Inflammatory macrophage treated with lipopolysaccharide for 1 hour (primary cell): ENCODE measurements around the gene SLC46A1.

ENCODE experiments used
- DNase-seq, 2 donors: peaks; one replicate each; pipeline ENCODE4 v3.0.0-alpha.2; 2020 to 2022

Gene SLC46A1

DNA sequence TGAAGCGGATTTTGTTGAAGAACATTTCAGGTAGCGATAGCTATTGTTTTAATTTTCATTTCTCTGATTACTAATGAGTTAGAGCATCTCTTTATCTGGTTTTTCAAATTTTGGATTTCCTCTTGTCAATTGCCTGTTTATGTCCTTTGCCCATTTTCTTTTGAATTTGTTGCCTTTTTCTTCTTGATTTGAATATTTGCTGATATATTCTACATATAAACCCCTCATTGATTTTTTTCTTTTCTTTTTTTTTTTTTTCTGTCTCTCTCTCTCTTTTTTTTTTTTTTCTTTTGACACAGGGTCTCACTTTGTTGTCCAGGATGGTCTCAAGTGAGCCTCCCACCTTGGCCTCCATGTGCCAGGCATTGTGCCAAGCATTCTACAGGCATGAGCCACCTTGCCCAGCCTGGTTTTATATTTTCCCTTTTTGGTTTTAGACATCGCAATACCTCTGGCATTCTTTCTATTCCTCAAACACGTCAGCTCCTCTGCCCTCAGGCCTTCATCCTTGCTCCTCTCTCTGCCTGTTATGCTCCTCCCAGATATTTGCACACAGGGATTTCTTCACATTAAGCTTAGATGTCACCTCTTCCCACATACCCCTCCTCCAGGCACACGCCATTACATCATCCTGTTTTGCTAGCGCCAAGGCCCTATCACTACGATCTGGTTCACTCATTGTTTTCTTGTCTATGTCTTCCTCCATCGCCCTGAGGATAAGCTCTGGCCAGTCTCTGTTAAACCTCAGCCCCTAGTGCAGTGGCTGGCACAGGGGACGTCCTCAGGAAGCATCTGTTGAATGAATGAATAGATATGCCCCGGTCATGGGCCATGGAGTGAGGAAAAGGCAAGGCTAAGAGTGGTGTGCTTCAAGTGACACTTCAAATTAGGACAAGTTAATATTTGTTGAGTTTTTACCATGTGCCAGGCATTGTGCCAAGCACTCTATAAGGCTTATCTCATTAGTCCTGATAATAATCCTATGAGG, 25.9 kb downstream of the SLC46A1 start:
- DNase-seq, result peak; percentile 44 to 77

DNA sequence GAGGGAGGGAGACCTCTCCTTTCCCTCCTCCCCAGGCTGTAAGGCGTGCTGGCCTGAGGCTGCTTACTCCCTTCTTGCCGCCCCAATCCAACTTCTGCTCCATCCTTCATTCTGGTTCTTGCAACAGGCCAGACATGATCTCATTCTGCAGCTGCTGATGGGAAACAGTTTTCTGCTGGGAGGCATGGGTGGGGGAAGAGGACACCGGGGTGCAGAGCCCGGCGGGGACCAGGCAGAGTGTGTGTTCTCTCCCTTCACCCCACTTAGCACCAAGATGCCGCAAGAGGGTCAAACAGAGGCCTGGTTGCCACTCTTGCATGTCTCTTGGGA, 33.1 kb downstream of the SLC46A1 start:
- DNase-seq, result no peak

DNA sequence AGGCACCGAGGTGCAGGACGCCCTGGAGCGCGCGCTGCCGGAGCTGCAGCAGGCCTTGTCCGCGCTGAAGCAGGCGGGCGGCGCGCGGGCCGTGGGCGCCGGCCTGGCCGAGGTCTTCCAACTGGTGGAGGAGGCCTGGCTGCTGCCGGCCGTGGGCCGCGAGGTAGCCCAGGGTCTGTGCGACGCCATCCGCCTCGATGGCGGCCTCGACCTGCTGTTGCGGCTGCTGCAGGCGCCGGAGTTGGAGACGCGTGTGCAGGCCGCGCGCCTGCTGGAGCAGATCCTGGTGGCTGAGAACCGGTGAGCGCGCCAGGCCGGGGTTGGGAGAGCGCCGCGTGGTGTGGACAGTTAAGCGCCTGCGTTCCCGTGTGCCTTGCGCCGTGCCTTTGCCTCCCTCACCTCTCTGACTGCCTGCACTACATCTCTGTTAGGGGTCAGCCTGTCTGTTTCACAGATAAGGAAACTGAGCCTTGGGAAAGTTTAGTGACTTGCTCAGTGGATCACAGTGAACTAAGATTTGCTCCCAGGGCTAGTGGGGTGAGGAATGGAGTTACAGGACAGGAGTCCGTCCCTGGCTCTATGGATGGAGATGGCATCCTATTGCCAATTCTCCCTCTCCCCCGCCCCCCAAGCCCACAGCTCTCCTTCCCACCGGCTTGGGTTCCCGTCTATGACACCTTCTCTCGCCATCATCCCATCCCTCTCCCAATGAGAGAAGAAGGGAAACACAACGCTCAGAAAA, 33.6 kb downstream of the SLC46A1 start:
- no peak for DNase-seq

DNA sequence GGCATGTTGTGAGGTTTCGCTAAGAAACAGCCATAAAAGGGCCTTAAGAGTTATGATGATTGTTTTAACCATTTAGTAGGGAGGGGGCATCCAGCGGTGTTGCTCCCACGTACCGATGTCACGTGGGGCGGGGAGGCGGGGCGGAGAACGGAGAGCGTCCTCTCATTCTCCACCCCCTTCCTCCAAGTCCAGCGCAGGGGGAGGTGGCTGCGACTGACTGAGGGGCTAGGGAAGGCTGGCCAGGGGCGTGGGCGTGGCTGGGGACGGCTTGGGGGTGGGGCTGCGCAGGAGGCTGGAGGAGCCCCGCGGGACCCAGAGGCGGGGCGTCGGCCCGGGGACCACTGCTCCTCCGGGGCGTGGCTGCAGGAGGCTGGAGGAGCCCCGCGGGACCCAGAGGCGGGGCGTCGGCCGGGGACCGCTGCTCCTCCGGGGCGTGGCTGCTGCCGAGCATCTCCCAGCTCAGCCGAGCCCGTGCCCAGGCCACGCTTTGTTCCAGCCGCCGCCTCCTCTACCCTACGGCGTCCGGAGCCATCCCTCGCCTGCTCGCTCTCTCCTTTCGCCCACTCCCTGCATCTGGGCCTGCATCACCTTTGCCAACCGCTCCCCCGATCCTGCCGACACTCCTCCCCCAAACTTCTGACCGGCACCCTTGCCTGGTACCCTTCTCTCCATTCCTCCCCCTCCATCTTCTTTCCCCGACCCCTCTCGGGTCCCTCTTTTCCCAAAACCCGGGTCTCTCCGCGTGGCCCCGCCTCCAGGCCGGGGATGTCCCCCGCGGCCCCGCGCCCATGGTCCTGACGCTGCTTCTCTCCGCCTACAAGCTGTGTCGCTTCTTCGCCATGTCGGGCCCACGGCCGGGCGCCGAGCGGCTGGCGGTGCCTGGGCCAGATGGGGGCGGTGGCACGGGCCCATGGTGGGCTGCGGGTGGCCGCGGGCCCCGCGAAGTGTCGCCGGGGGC, 34.5 kb downstream of the SLC46A1 start, which contains the start of gene SARM1:
Gene SARM1 (plus strand): TSS at position 450 of the 958 bp plus-strand sequence. CDS start 339 bp downstream, at position 789.
- no peak for DNase-seq

GRCh38 chr17:28370744-28371103, 35.3 kb downstream of the SLC46A1 start:
- DNase-seq, result no peak

GRCh38 chr17:28370035-28370743, 35.8 kb downstream of the SLC46A1 start, which contains the start of gene VTN:
VTN (minus strand) TSS chr17:28370307; CDS start chr17:28370203, 104 bp downstream.
- DNase-seq, result peak in 1 of 2 donors; percentile 45

- DNase-seq, result no peak
These were observed 36.4 kb downstream of the SLC46A1 start for GRCh38 chr17:28369684-28370034.

DNA sequence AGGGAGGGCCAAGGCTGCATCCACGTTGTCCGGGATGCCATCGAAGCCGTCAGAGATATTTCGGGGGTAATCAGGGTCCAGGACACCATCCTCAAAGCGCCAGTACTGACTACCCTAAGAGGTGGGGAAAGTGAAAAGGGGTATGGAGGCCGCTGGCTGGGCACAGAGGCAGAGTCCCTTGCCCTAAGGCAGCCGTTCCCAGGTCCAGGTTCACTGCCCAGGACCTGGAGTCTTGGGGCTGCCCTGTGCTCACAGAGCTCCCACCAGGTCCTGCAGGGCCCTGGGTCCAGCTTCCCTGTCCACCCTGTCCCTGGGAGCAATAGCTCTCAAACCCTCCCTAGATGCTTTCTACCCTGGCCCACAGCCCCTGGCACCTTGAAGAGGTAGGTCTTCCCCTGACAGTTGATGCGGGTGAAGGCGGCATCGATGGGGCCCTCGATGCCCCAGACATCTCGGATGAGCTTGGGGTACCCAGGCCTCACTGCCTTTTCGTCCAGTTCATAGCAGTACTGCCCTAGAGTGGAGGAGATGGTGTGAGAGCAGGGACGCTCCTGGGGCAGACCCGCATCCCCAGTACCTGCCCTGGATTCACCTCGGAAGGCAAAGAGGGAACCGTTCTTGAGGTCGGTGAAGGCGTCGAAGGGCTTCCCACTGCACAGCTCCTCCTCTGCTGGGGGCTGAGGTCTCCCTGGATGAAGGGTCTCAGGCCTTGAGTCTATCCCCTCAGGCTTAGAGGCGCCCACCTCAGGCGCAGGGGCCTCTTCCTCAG, 36.9 kb downstream of the SLC46A1 start:
- DNase-seq, result no peak

GRCh38 chr17:28368306-28368831, 37.6 kb downstream of the SLC46A1 start:
- no peak for DNase-seq

GRCh38 chr17:28367641-28368305, 38.2 kb downstream of the SLC46A1 start:
- DNase-seq, result no peak

- no peak for DNase-seq
These were observed 39.4 kb downstream of the SLC46A1 start for GRCh38 chr17:28366605-28367004.

DNA sequence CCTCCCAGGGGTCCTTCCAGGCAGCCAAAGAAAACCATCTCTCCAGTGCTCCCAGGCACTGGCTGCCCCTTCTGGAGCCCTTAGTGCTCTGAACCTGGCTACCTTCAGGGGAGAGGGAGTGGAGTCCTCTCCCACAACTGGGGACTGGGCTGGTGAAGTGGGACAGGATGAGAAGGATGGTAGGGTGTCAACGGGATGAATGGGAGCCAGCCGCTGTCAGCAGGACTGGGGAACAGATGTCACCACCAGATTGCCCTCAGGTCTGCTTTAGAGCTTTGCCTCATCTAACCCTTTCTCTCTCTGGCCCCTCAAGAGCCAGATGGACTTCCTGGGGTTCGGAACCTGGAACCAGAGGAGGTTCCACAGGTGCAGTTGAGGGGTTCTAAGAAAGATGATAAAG, 40.5 kb downstream of the SLC46A1 start:
- DNase-seq, result no peak

- DNase-seq, result no peak
These were observed 41.2 kb downstream of the SLC46A1 start, which contains the start of gene SEBOX for GRCh38 chr17:28364665-28365363. SEBOX (minus strand) TSS chr17:28365199; CDS start chr17:28365151, 48 bp downstream.

DNA sequence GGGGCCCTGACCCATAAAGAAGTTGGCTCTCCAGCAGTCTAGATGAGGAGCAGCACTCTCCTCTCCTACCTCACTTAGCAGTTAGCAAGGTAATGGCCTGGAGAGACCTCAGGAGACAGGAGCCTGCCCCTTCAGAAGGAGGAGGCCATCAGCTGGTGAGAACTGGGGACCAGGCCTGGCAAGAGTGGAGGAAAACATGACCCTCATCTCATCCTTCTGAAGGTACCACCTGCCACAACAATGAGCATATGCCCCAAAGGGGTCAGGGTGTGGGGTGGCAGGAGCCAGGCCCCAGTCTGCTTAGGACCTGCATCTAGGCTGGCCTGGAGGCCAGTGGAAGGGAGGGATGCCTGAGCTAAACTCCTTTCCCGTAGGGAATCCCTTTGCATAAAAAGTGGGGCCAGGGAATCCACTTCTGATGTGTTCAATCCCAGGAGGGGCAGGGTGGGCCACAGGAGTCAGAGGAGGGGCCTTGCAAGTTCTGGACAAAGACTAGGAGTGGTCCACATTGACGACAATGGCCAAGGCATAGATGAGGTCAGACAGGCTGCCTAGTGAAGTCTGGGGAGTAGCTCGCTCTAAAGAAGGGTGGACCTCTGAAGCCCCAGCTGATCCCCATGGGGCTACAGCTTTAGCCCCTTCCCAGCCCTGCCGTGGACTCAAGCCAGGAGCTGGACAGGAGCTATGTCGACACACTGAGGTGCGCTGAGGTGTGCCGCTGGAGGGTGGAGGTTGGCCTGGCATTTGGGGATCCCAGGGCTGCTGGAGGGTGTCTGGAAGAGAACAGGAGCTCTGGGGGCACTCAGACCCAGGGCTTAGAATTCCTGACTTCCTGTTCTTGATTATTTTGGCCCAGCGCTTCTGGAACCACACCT, 42.0 kb downstream of the SLC46A1 start:
- DNase-seq, result no peak

DNA sequence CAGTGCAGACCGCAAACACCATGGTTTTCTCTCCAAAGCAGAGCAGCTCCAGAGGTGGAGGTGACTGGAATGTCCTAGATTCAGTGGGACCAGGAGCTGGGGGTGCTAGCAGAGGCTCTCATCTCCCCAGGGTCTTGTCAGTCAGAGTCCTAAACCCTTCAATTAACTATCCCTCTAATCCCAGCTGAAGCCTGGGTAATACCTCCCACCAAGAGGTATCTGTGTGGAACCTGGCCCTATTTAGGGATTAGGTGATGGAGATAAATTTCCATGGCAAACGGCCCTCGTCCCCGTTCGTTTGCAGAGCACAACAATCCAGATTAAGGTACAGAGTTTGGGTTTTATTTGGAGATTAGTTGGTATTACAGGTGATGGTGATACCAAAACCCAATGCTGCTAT, 42.8 kb downstream of the SLC46A1 start:
- no peak for DNase-seq

DNA sequence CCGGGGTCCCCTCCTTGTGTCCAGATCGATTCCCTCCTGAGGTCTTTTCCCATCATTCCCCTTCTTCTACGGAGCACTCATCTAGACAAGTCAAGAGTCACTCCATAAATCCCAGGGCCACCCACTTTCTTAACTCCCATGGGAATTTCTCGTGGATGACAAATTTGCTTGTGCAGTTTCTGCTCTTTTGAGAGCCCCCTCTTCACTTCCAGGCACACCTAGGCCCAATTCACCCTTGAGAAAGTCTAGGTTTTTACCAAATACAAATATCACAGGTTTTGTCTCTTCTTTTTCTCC, 48.2 kb downstream of the SLC46A1 start:
- no peak for DNase-seq

- DNase-seq, result peak; percentile 94 to 97
These were observed 48.7 kb downstream of the SLC46A1 start, which contains the start of gene POLDIP2 for GRCh38 chr17:28357061-28357900. POLDIP2 (minus strand) TSS chr17:28357527; CDS start chr17:28357448, 79 bp downstream.

GRCh38 chr17:28350271-28350670, 55.7 kb downstream of the SLC46A1 start:
- no peak for DNase-seq
